ENCODE results near the gene KCMF1.

- TF ChIP-seq MTA1 (CRISPR knock-in tag; IDR thresholded peaks at IDR 0.05; ENCODE audit: borderline replicate concordance) (no peak), PHF8 (CRISPR knock-in tag; IDR thresholded peaks at IDR 0.05) (no peak), ZNF720 (CRISPR knock-in tag; IDR thresholded peaks at IDR 0.05) (no peak), CREB1 (IDR thresholded peaks at IDR 0.05) (no peak), CREB1 (CRISPR knock-in tag; IDR thresholded peaks at IDR 0.05) (no peak), ZNF776 (CRISPR knock-in tag; IDR thresholded peaks at IDR 0.05) (no peak)
Measured at GRCh38 chr2:84996909-84997308, 25.9 kb downstream of the KCMF1 start.
